HAP-1 (cell line): ENCODE data around the gene POFUT1.

Experiments
- DNase-seq, 2 experiments: peaks; one replicate each; pipeline ENCODE4 v3.0.0-alpha.2; 2016 to 2020; ENCODE audit warnings: low spot score in 2 of 2
- H3K27me3 ChIP-seq: fragments of 250-450 bp; sonication (Bioruptor Pico); 2 replicates; pipeline ENCODE4 v1.5.1; 2020; ENCODE audit warnings: low read depth, mild to moderate bottlenecking, moderate library complexity
- H3K36me3 ChIP-seq: fragments of 250-450 bp; sonication (Bioruptor Pico); replicated peaks from 2 replicates; pipeline ENCODE4 v1.5.1; 2020; ENCODE audit warnings: mild to moderate bottlenecking
- H3K4me1 ChIP-seq: fragments of 250-450 bp; sonication (Bioruptor Pico); 2 replicates; pipeline ENCODE4 v1.5.1; 2020; ENCODE audit warnings: mild to moderate bottlenecking
- H3K4me3 ChIP-seq: fragments of 250-450 bp; sonication (Bioruptor Pico); 2 replicates; pipeline ENCODE4 v1.5.1; 2020; ENCODE audit warnings: mild to moderate bottlenecking, moderate library complexity
- H3K9me3 ChIP-seq: fragments of 250-450 bp; sonication (Bioruptor Pico); 2 replicates; pipeline ENCODE4 v1.5.1; 2020; ENCODE audit warnings: mild to moderate bottlenecking, moderate library complexity
- in situ Hi-C: fragments of 300-500 bp; cut with MboI; formaldehyde crosslinking; loops from 3 replicates; pipeline ENCODE4 v1.14.3; 2020; ENCODE audit warnings: low sequenced_read_pairs, inconsistent platforms, mixed read lengths

POFUT1 gene

DNA sequence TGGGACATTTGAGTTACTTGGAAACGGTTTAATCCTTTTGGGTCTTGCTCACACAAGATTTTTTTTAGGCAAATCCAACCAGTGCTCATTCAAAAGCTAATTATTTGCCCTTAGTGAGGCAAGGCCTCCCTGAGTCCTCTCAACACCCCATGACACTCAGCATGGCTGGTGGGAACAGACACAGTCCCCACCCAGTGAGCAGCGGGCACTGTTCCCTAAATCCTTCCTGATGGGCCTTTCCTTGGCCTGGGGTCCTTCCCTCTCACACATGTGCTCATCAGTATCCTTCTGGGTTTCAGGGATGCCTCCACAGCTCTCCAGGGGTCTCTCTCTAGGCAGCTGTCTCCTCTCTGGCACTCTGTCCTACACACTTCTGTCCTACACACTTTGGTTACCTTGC is 28.2 kb upstream of the POFUT1 start:
- H3K4me1 ChIP-seq, result no peaks in the 10 kb centered on the region
- H3K9me3 ChIP-seq, result no peaks in the 10 kb centered on the region
- DNase-seq, result no peak
- in situ Hi-C loops, result no loop called here
- H3K27me3 ChIP-seq, result no peaks in the 10 kb centered on the region
- no peak overlapping the region for H3K4me3 ChIP-seq
- no peaks in the 10 kb centered on the region for H3K36me3 ChIP-seq

- no peaks in the 10 kb centered on the region for H3K36me3 ChIP-seq
- no peak overlapping the region for H3K4me3 ChIP-seq
- no peaks in the 10 kb centered on the region for H3K9me3 ChIP-seq
- in situ Hi-C loops, result no loop called here
- DNase-seq, result no peak
- no peaks in the 10 kb centered on the region for H3K27me3 ChIP-seq
- H3K4me1 ChIP-seq, result no peaks in the 10 kb centered on the region
Measured at GRCh38 chr20:32179934-32180333, 27.7 kb upstream of the POFUT1 start.

DNA sequence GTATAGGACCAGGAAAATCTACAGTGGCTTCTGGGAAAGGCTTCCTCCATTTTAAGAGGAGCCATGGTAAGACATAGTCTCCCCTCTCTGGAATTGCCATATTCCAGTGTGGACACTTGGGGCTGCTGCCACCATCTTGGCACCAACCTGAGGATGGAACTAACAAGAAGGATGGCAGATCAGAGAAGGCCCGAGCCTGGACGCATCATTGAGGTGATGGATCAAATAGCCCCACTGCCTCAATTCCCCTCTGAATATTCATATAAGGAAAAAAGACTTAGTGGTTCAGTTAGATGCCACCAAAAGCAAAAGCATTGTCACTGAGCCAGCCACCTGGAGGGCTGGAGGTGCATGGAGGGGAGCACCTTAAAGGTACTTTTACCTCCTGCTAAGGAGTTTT is 26.1 kb upstream of the POFUT1 start:
- Histone ChIP-seq H3K4me3 (no peak overlapping the region), H3K36me3 (no peaks in the 10 kb centered on the region), H3K27me3 (no peaks in the 10 kb centered on the region), H3K4me1 (no peaks in the 10 kb centered on the region), H3K9me3 (no peaks in the 10 kb centered on the region)
- in situ Hi-C loops, result no loop called here
- no peak for DNase-seq

DNA sequence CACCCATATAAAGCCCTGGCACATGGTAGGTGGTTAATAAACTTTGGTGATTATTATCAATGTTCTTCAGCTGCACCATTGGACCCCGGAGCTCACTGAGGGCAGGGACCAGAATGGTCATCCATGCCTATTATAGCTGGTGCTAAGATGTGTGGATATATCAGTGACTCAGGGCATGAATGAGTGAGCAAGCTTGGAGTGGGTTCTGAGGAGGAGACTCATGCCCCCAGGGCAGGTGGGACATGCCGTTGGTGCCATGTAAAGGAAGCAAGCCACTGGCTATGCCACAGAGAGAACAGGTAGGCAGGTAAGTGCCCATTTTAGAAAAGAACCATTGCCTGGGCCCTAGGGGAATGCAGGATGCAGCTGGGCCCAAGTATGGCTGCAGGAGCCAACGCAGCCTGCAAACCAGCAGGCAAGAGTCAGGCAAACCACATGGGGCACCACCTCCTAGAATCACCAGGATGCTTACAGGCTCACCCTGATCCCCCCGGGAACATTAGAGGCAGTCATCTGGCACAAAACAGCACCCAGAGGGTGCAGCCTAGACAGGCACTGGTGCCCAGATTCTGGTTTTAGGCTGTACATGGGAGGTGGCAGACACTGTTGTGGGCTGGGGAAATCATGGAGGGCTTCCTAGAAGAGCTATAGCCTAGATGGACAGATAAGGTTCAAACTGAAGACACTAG is 23.6 kb upstream of the POFUT1 start:
- DNase-seq, result no peak
- Histone ChIP-seq H3K27me3 (no peaks in the 10 kb centered on the region), H3K9me3 (no peaks in the 10 kb centered on the region), H3K4me1 (no peaks in the 10 kb centered on the region), H3K4me3 (no peak overlapping the region), H3K36me3 (no peaks in the 10 kb centered on the region)
- in situ Hi-C loops, result no loop called here

- H3K9me3 ChIP-seq, result no peaks in the 10 kb centered on the region
- no peaks in the 10 kb centered on the region for H3K27me3 ChIP-seq
- H3K4me3 ChIP-seq, result no peak overlapping the region
- no peaks in the 10 kb centered on the region for H3K36me3 ChIP-seq
- DNase-seq, result no peak
- in situ Hi-C loops, result no loop called here
- no peaks in the 10 kb centered on the region for H3K4me1 ChIP-seq
Measured at GRCh38 chr20:32184961-32185603, 22.6 kb upstream of the POFUT1 start.

DNA sequence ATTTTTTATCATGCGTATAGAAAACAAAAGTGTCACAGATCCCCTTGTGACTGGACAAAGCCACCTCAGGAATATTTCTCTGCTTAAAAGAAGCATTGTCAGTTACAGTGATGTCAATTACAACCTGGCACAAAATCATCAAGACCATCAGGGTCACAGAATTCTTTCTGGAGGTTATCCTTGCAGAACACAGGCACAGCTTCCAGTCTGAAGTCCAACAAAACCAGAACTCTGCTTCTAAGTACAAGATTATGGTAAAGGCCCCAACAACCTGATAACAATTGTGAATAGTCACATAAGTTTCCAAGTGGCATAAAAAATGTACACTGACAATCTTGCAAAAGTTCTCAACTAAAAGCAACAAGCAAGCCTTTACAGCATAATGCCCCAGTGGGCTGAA is 21.2 kb upstream of the POFUT1 start:
- DNase-seq, result no peak
- in situ Hi-C loops, result no loop called here
- no peaks in the 10 kb centered on the region for H3K9me3 ChIP-seq
- H3K27me3 ChIP-seq, result no peaks in the 10 kb centered on the region
- no peak overlapping the region for H3K4me3 ChIP-seq
- H3K36me3 ChIP-seq, result no peaks in the 10 kb centered on the region
- no peaks in the 10 kb centered on the region for H3K4me1 ChIP-seq

- Histone ChIP-seq H3K4me3 (no peak overlapping the region), H3K9me3 (no peaks in the 10 kb centered on the region), H3K36me3 (peaks cover 11% of the 10 kb centered on the region; the same call in 1 of the 2 replicates), H3K27me3 (no peaks in the 10 kb centered on the region), H3K4me1 (no peaks in the 10 kb centered on the region)
- no peak for DNase-seq
- in situ Hi-C loops, result no loop called here
Measured at GRCh38 chr20:32188376-32189122, 19.1 kb upstream of the POFUT1 start.

DNA sequence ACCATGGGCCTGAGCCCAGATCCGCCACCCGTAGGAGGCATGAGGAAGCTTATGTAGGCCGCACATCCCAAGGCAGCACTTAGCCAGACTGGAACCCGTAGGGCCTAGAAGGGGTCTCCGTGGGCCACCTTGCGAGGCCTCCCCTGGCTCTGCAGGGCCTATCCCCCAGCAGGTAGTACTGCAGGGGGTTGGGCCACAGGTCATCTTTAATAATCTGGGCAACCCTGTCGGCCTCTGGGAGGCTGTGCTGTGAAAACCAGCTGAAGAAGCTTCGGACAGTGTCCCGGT is 18.6 kb upstream of the POFUT1 start:
- Histone ChIP-seq H3K9me3 (no peaks in the 10 kb centered on the region), H3K36me3 (peaks cover 13% of the 10 kb centered on the region), H3K4me1 (no peaks in the 10 kb centered on the region), H3K27me3 (no peaks in the 10 kb centered on the region), H3K4me3 (no peak overlapping the region)
- in situ Hi-C loops, result no loop called here
- DNase-seq, result no peak

GRCh38 chr20:32189691-32190615 is 17.7 kb upstream of the POFUT1 start:
- no peaks in the 10 kb centered on the region for H3K4me1 ChIP-seq
- in situ Hi-C loops, result no loop called here
- H3K27me3 ChIP-seq, result no peaks in the 10 kb centered on the region
- no peak overlapping the region for H3K4me3 ChIP-seq
- H3K9me3 ChIP-seq, result no peaks in the 10 kb centered on the region
- no peak for DNase-seq
- peaks cover 22% of the 10 kb centered on the region for H3K36me3 ChIP-seq

DNA sequence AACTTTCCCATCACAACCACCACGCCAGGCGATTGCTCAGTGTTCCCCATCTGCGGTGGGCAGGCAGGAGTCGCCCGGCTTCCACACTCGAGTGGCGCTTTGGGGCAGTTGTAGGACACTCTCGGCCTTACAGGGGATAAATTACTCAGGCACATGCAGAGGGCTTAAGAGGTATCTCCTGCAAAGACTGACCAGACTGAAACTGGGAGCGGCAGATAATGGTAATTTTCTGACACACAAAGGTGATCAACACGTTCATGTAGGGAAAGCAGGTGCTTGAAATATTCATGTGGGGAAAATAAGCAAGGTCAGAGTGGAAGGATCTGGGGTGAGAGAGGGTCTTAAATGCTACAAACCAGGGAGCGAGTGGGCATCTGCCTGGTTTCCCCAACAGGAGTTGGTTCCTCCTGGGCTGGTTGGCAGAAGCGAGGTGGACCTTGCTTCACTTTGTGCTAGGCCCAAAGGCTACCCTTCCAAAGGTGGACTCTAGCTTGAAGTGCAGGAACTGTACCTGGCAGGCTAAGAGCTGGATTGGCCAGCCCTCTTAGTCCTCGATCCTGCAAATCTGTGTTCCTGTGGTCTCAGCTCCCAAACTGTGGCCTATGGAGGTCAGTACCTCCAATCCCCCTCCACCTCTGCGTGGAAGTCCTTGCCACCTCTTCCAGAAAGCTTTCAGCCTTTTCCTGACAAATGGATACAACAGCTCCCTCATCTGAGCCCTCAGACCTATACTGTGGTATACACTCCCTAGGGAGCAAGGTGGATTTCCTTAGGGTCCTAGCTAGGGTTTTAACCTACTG is 16.9 kb upstream of the POFUT1 start:
- in situ Hi-C loops, result no loop called here
- H3K4me1 ChIP-seq, result no peaks in the 10 kb centered on the region
- H3K4me3 ChIP-seq, result no peak overlapping the region
- DNase-seq, result no peak
- peaks cover 31% of the 10 kb centered on the region for H3K36me3 ChIP-seq
- H3K27me3 ChIP-seq, result no peaks in the 10 kb centered on the region
- no peaks in the 10 kb centered on the region for H3K9me3 ChIP-seq

- Histone ChIP-seq H3K9me3 (no peaks in the 10 kb centered on the region), H3K4me3 (no peak overlapping the region), H3K36me3 (peaks cover 37% of the 10 kb centered on the region), H3K27me3 (no peaks in the 10 kb centered on the region), H3K4me1 (no peaks in the 10 kb centered on the region)
- in situ Hi-C loops, result no loop called here
- no peak for DNase-seq
Measured at GRCh38 chr20:32191422-32191821, 16.3 kb upstream of the POFUT1 start.

GRCh38 chr20:32191873-32192272 is 15.8 kb upstream of the POFUT1 start:
- Histone ChIP-seq H3K4me1 (no peaks in the 10 kb centered on the region), H3K27me3 (no peaks in the 10 kb centered on the region), H3K4me3 (no peak overlapping the region), H3K36me3 (peaks cover 39% of the 10 kb centered on the region), H3K9me3 (no peaks in the 10 kb centered on the region)
- DNase-seq, result no peak
- in situ Hi-C loops, result no loop called here

DNA sequence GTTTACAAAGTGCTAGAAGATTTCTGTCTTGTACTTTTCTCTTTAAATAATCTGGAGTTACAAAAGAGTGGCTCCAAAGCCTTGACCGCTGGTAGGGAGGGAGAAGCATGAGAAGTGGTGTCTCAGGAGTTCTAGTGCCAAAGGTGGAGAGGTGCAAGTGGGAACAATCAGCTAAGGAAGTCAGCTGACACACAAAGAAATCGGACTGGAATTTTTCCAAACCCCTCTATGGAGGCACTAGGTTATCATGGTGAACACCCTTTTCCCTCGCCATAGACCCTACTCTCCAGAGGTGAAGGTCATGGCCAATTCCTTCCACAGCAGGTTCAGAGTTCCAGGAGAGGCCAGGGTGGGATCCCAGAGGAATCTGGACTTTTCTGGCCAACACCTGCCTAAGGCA is 15.0 kb upstream of the POFUT1 start:
- H3K27me3 ChIP-seq, result no peaks in the 10 kb centered on the region
- no peak for DNase-seq
- in situ Hi-C loops, result no loop called here
- H3K9me3 ChIP-seq, result no peaks in the 10 kb centered on the region
- no peak overlapping the region for H3K4me3 ChIP-seq
- H3K4me1 ChIP-seq, result no peaks in the 10 kb centered on the region
- H3K36me3 ChIP-seq, result peaks cover 48% of the 10 kb centered on the region
